HepG2 (cell line): ENCODE measurements around the gene PEAK1. TPM values are rescaled to one million over a fixed set of nuclear protein-coding genes. Genes with fewer than 3 reads are reported as not detected.

ENCODE experiments used
- ATAC-seq: fragments of 200-7000 bp; cut with Tn5 transposase; 3 replicates; pipeline ENCODE4 v1.9.1; 2020; ENCODE audit warnings: mild to moderate bottlenecking, moderate library complexity
- BruUV-seq: library from RNA; stranded (reverse); fragments of 400-500 nt; replicated peaks from 2 replicates; lab custom pipeline; 2021; lab: Mats Ljungman, UMichigan
- CTCF ChIA-PET: fragments of 300-600 bp; formaldehyde crosslinking; extraction: SDS; loops from one replicate; lab custom pipeline; 2021; ENCODE audit warnings: low total read pairs, inconsistent platforms, low intra/inter-chr PET ratio; lab: Yijun Ruan, JAX
- POLR2A ChIA-PET: fragments of 350-600 bp; sonication (Branson Sonifier 250); formaldehyde crosslinking; loops from one replicate; lab custom pipeline; 2020; ENCODE audit warnings: antibody characterized with exemption, inconsistent platforms; lab: Yijun Ruan, JAX
- DNase-seq: peaks from one replicate; pipeline ENCODE4 v3.0.0-alpha.2; 2015; ENCODE audit warnings: low spot score
- FAIRE-seq: peaks from 3 replicates; lab custom pipeline; 2011; peaks lifted over from hg19 to GRCh38; lab: Jason Lieb, UNC
- H2AFZ ChIP-seq: one replicate; pipeline ENCODE4 v1.6.1; 2011; ENCODE audit warnings: low read length, inconsistent platforms
- H3K27ac ChIP-seq: fragments of 300-600 bp; 3 replicates; pipeline ENCODE4 v1.8.0; 2011; ENCODE audit warnings: mixed run types, mild to moderate bottlenecking, mixed read lengths, low read length, inconsistent platforms; ENCODE audit not compliant: insufficient read depth; ENCODE audit errors: extremely low read length
- H3K27me3 ChIP-seq, 2 experiments: fragments of 200-600 bp in 1 of 2; 2 replicates in 1 of 2; 3 replicates in 1 of 2; pipeline versions ENCODE4 v1.6.0 to v1.8.0; 2011; ENCODE audit warnings: low read length in 2 of 2, mild to moderate bottlenecking in 2 of 2, moderate library complexity in 2 of 2, inconsistent platforms in 1 of 2; ENCODE audit not compliant: insufficient read depth in 2 of 2, control insufficient read depth in 1 of 2
- H3K36me3 ChIP-seq, 2 experiments: fragments of 200-600 bp in 1 of 2; replicated peaks in 1 of 2; 2 replicates in 1 of 2; 3 replicates in 1 of 2; pipeline versions ENCODE4 v1.5.1 to v1.8.0; 2011; ENCODE audit warnings: low read length in 2 of 2, inconsistent platforms in 1 of 2; ENCODE audit not compliant: insufficient read depth in 2 of 2, control insufficient read depth in 1 of 2
- H3K4me1 ChIP-seq: 2 replicates; pipeline ENCODE4 v1.5.1; 2012; ENCODE audit warnings: low read length, inconsistent platforms; ENCODE audit not compliant: insufficient read depth
- H3K4me2 ChIP-seq: 2 replicates; pipeline ENCODE4 v1.6.0; 2011; ENCODE audit warnings: low read depth, low read length, inconsistent platforms
- H3K4me3 ChIP-seq, 3 experiments: fragments of 200-600 bp in 1 of 3; sonication (generic), shearing (Covaris generic) in 1 of 3; replicated peaks in 1 of 3; 2 replicates each; pipeline ENCODE4 v1.5.1; 2011 to 2016; ENCODE audit warnings: low read length in 3 of 3, inconsistent platforms in 2 of 3, low read depth in 2 of 3, mild to moderate bottlenecking in 2 of 3, control low read depth in 1 of 3, mixed read lengths in 1 of 3; ENCODE audit not compliant: insufficient read depth in 1 of 3
- H3K79me2 ChIP-seq: one replicate; pipeline ENCODE4 v1.6.1; 2011; ENCODE audit warnings: low read length, inconsistent platforms; ENCODE audit not compliant: insufficient read depth
- H3K9ac ChIP-seq: 2 replicates; pipeline ENCODE4 v1.6.0; 2011; ENCODE audit warnings: mild to moderate bottlenecking, low read depth, low read length, inconsistent platforms; ENCODE audit not compliant: insufficient read depth
- H3K9me3 ChIP-seq: 2 replicates; pipeline ENCODE4 v1.5.1; 2012; ENCODE audit warnings: mild to moderate bottlenecking, low read length
- H4K20me1 ChIP-seq: 2 replicates; pipeline ENCODE4 v1.6.0; 2011; ENCODE audit warnings: inconsistent platforms, mild to moderate bottlenecking, low read length, moderate library complexity; ENCODE audit not compliant: insufficient read depth
- HNRNPK ChIP-seq: fragments of 200-400 bp; formaldehyde crosslinking; IDR thresholded peaks from 2 replicates; pipeline ENCODE4 v1.6.1; 2018; ENCODE audit warnings: low read length, low read depth, moderate library complexity, mild to moderate bottlenecking; ENCODE audit not compliant: poor library complexity, severe bottlenecking
- ZNF782 ChIP-seq: sonication (generic); formaldehyde crosslinking; IDR thresholded peaks from 2 replicates; pipeline ENCODE4 v1.4.0; 2020; ENCODE audit warnings: missing genetic modification reagents, mild to moderate bottlenecking, borderline replicate concordance
- ZNF790 ChIP-seq: sonication (generic); formaldehyde crosslinking; IDR thresholded peaks from 2 replicates; pipeline ENCODE4 v1.8.0; 2022; ENCODE audit warnings: missing genetic modification reagents, mild to moderate bottlenecking, borderline replicate concordance
- WGBS: methylation state at CpG from one replicate; pipeline ENCODE4 v1.1.6; 2017; ENCODE audit warnings: low lambda C conversion rate; 5-methylcytosine and 5-hydroxymethylcytosine counted together
- in situ Hi-C: cut with HindIII; loops from 2 replicates; pipeline ENCODE4 v1.10.0; 2017; ENCODE audit warnings: low pct_unique_long_range_greater_than_20kb; ENCODE audit not compliant: extremely low pct_ligation_motif_present
- intact Hi-C: fragments of 100-400 bp; cut with micrococcal nuclease; formaldehyde crosslinking; loops from one replicate; pipeline ENCODE4 v1.10.0; 2022; ENCODE audit not compliant: unreplicated experiment
- polyA plus RNA-seq, 8 experiments: library from polyadenylated mRNA; depleted of rRNA in 3 of 8; stranded (reverse) in 7 of 8; unstranded in 1 of 8; fragments of >200 nt; fragmentation: Illumina TruSeq in 4 of 8; extraction: Trizol in 4 of 8; gene quantifications; 2 replicates each; pipeline versions ENCODE4 v1.2.1 to v1.2.3, GENCODE V29; 2011 to 2016; ENCODE audit warnings: low read depth in 4 of 8, missing spikeins in 1 of 8, mixed read lengths in 1 of 8; ENCODE audit not compliant: insufficient read depth in 1 of 8
- total RNA-seq, 5 experiments: library from RNA; depleted of rRNA; stranded (reverse); fragments of >200 nt; fragmentation: Illumina TruSeq; extraction: Trizol; gene quantifications; 2 replicates each; pipeline ENCODE4 v1.2.3, GENCODE V29; 2016; ENCODE audit warnings: low read depth in 1 of 5
- TF ChIP-seq, protein P1 (sequence below), 2 experiments: fragments of 450-650 bp in 1 of 2; sonication (generic) in 1 of 2; formaldehyde crosslinking in 1 of 2; IDR thresholded peaks; 2 replicates each; pipeline versions ENCODE4 v1.6.1 to v1.8.0; 2016 to 2022; ENCODE audit warnings: antibody characterized with exemption in 1 of 2, mild to moderate bottlenecking in 1 of 2, missing genetic modification reagents in 1 of 2

The PEAK1 gene
- total and polyA plus RNA-seq, 2 of the 13 experiments (the other 11 are each of a cell fraction or from before 2014, with no cell fraction given), result 6.0 to 6.6 TPM

DNA sequence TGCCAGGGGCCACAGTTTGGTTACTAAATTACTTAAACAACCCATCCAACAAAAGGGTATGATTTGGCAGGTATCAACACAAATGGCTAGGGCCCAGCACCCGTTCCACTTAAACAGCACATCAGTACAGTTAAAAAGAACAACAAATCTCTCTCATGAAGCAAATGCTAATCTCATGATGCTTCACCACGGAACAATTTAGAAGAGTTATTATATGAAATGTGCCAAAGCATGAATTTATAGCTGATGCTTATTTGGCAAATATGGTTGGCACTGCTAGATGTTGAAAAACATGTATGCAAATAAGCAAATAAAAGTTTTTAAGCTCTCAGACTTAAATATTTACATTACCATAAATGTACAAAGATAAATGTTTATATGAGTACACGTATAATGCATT, 2.3 kb downstream of the PEAK1 start (continued):
- TF ChIP-seq, protein P1, sequence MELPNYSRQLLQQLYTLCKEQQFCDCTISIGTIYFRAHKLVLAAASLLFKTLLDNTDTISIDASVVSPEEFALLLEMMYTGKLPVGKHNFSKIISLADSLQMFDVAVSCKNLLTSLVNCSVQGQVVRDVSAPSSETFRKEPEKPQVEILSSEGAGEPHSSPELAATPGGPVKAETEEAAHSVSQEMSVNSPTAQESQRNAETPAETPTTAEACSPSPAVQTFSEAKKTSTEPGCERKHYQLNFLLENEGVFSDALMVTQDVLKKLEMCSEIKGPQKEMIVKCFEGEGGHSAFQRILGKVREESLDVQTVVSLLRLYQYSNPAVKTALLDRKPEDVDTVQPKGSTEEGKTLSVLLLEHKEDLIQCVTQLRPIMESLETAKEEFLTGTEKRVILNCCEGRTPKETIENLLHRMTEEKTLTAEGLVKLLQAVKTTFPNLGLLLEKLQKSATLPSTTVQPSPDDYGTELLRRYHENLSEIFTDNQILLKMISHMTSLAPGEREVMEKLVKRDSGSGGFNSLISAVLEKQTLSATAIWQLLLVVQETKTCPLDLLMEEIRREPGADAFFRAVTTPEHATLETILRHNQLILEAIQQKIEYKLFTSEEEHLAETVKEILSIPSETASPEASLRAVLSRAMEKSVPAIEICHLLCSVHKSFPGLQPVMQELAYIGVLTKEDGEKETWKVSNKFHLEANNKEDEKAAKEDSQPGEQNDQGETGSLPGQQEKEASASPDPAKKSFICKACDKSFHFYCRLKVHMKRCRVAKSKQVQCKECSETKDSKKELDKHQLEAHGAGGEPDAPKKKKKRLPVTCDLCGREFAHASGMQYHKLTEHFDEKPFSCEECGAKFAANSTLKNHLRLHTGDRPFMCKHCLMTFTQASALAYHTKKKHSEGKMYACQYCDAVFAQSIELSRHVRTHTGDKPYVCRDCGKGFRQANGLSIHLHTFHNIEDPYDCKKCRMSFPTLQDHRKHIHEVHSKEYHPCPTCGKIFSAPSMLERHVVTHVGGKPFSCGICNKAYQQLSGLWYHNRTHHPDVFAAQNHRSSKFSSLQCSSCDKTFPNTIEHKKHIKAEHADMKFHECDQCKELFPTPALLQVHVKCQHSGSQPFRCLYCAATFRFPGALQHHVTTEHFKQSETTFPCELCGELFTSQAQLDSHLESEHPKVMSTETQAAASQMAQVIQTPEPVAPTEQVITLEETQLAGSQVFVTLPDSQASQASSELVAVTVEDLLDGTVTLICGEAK (IDR thresholded peaks at IDR 0.05), result no peak
- TF ChIP-seq, protein P1 (CRISPR knock-in tag; IDR thresholded peaks at IDR 0.05), result no peak

DNA sequence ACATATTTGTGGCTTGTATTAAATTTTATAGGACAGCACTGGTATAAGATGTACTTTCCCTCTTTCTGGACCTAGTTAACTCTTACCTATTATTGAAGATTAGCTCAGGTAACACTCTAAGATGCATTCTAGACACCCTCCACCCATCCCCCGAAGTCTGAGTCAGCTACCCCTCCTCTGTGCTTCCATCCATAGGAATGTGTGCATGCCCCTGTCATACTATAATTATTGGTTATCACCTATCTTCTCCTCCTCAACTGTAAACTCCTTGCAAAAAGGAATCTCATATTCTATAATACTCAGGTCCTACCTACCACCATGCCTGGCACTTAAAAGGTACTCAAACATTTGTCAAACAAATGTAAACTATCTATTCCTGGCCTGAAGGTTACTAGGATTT, 3.0 kb downstream of the PEAK1 start:
- Histone ChIP-seq H3K9me3 (no peaks in the 10 kb centered on the region), H3K36me3 (no peaks in the 10 kb centered on the region), H3K27ac (no peak overlapping the region), H3K4me1 (peaks cover 33% of the 10 kb centered on the region), H4K20me1 (peaks cover 9% of the 10 kb centered on the region; the same call in 1 of the 2 replicates), H3K27me3 (no peaks in the 10 kb centered on the region; a peak in 2 of 5 replicates), H3K4me3 (no peak overlapping the region), H3K9ac (no peak overlapping the region), H3K79me2 (peaks cover 76% of the 10 kb centered on the region), H3K4me2 (no peak overlapping the region), H2AFZ (no peak overlapping the region)
- WGBS, result 63% methylated on average over 1 of the region's 1 CpG
- TF ChIP-seq HNRNPK, result peak; percentile 22
- TF ChIP-seq ZNF782 (CRISPR knock-in tag), result no peak
- no peak for TF ChIP-seq ZNF790 (CRISPR knock-in tag)
- ATAC-seq (no peak), FAIRE-seq (no peak), DNase-seq (no peak)
- in situ Hi-C loops (no loop called here), intact Hi-C loops (no loop called here)
- POLR2A ChIA-PET, result no interaction called here
- BruUV-seq, result no TSS peak
- CTCF ChIA-PET, result no interaction called here
